Kidney (tissue), 14 donors: Measurements from ENCODE around the gene PTOV1. TPM values are rescaled to one million over a fixed set of nuclear protein-coding genes. Genes with fewer than 3 reads are reported as not detected.
"Not testable (repeated sequence)": the region's sequence is repeated elsewhere in the genome, so short reads cannot be mapped to it uniquely, and the experiment has no call there.

ENCODE experiments used
- DNase-seq, 5 donors: peaks; one replicate each; pipeline ENCODE4 v3.0.0-alpha.2; 2013 to 2020
- FAIRE-seq: peaks from 2 replicates; lab custom pipeline; 2012; peaks lifted over from hg19 to GRCh38; lab: Jason Lieb, UNC
- H3K27ac ChIP-seq, 2 donors: one replicate each; pipeline ENCODE4 v1.7.0; 2013; ENCODE audit warnings: low read depth in 2 of 2, low read length in 2 of 2, inconsistent platforms in 1 of 2
- H3K27me3 ChIP-seq: one replicate; pipeline ENCODE4 v1.7.1; 2013; ENCODE audit warnings: low read length, inconsistent platforms; ENCODE audit not compliant: control insufficient read depth, insufficient read depth
- H3K36me3 ChIP-seq, 3 donors: one replicate each; pipeline versions ENCODE4 v1.7.0 to v1.7.1; 2013; ENCODE audit warnings: low read length in 3 of 3, control low read depth in 1 of 3, inconsistent platforms in 1 of 3; ENCODE audit not compliant: insufficient read depth in 3 of 3, control insufficient read depth in 2 of 3
- H3K4me1 ChIP-seq, 3 donors: one replicate each; pipeline versions ENCODE4 v1.7.0 to v1.7.1; 2013; ENCODE audit warnings: low read length in 3 of 3, inconsistent platforms in 1 of 3, low read depth in 1 of 3; ENCODE audit not compliant: control insufficient read depth in 2 of 3, insufficient read depth in 2 of 3
- H3K4me3 ChIP-seq, 3 donors: one replicate each; pipeline versions ENCODE4 v1.7.0 to v1.8.1; 2013; ENCODE audit warnings: low read length in 3 of 3, control low read depth in 1 of 3, inconsistent platforms in 1 of 3
- H3K9ac ChIP-seq, 3 donors: one replicate each; pipeline versions ENCODE4 v1.7.0 to v1.7.1; 2013; ENCODE audit warnings: low read length in 3 of 3, control low read depth in 1 of 3, inconsistent platforms in 1 of 3
- H3K9me3 ChIP-seq, 3 donors: one replicate each; pipeline versions ENCODE4 v1.7.0 to v1.7.1; 2013; ENCODE audit warnings: low read length in 3 of 3, control low read depth in 1 of 3, inconsistent platforms in 1 of 3; ENCODE audit not compliant: control insufficient read depth in 2 of 3, insufficient read depth in 1 of 3
- CTCF ChIP-seq: IDR thresholded peaks from 3 replicates; pipeline ENCODE4 v1.5.1; 2012; ENCODE audit warnings: mild to moderate bottlenecking, moderate library complexity, borderline replicate concordance; ENCODE audit not compliant: insufficient read depth; ENCODE audit errors: extremely low read depth
- intact Hi-C: fragments of 100-400 bp; cut with DNase I; formaldehyde crosslinking; loops from one replicate; pipeline ENCODE4 v1.11.1; 2022
- polyA plus RNA-seq: library from polyadenylated mRNA; stranded (reverse); fragments of 350-450 nt; fragmentation: Illumina TruSeq; extraction: RNeasy Lipid Tissue Mini Kit (QIAGEN cat#74804); gene quantifications from one replicate; pipeline ENCODE4 v1.2.3, GENCODE V29; 2014; ENCODE audit warnings: low read depth, low replicate concordance; ENCODE audit not compliant: insufficient read depth
- total RNA-seq: library from RNA; stranded (reverse); fragmentation: NEBNext Ultra II Directional; extraction: Animal tissue kit (Norgen Biotek cat#: 25700); gene quantifications from one replicate; pipeline ENCODE4 v1.2.1, GENCODE V29; 2021
- donor health status: control.
- donor health status: control.
- donor health status: control.
- donor health status: control.
- donor health status: control.
- donor health status: DM: yes; HTN: yes; CAD: no.
- donor health status: Normal renal cell carcinoma (clear cell type).

The PTOV1 gene
- total and polyA plus RNA-seq, 2 donors from 2014 or later, result 118 to 235 TPM

GRCh38 chr19:49817964-49818648 lies 32.9 kb upstream of the PTOV1 start, which contains the start of gene MED25:
TSS of gene MED25 (plus strand) at chr19:49818289. CDS start at chr19:49818342, 53 bp downstream.
- FAIRE-seq (no peak), DNase-seq (peak; percentile 92 to 95 (median 94))
- H3K36me3 ChIP-seq, result peaks cover 0 to 2% (median under 1%) of the 10 kb centered on the region in 3 donors
- H3K4me3 ChIP-seq, result peak within 1 kb of the TSS; percentile 94 to 97 (median 94)
- H3K9ac ChIP-seq, result peak within 1 kb of the TSS; percentile 86 to 89 (median 88)
- TF ChIP-seq CTCF, result peak; percentile 29
- no peaks in the 10 kb centered on the region for H3K27me3 ChIP-seq
- peak within 1 kb of the TSS; percentile 99 for H3K27ac ChIP-seq
- intact Hi-C loops, result no loop called here
- H3K9me3 ChIP-seq, result no peaks in the 10 kb centered on the region
- H3K4me1 ChIP-seq, result peaks cover 0 to 10% (median 0%) of the 10 kb centered on the region in 3 donors

GRCh38 chr19:49818649-49819370 lies 32.1 kb upstream of the PTOV1 start:
- peak overlapping the region; percentile 75 to 89 (median 88) for H3K9ac ChIP-seq
- H3K9me3 ChIP-seq, result no peaks in the 10 kb centered on the region
- no peak for TF ChIP-seq CTCF
- peak overlapping the region; percentile 94 to 97 (median 94) for H3K4me3 ChIP-seq
- no peaks in the 10 kb centered on the region for H3K27me3 ChIP-seq
- intact Hi-C loops, result no loop called here
- H3K27ac ChIP-seq, result peak overlapping the region; percentile 99
- peak in 4 of 5 donors; percentile 24 to 76 (median 45) for DNase-seq
- peaks cover 2 to 9% (median 7%) of the 10 kb centered on the region in 3 donors for H3K36me3 ChIP-seq
- peaks cover 0 to 10% (median 0%) of the 10 kb centered on the region in 3 donors for H3K4me1 ChIP-seq
- no peak for FAIRE-seq

GRCh38 chr19:49819452-49820115 lies 31.4 kb upstream of the PTOV1 start:
- DNase-seq, H3K9me3 ChIP-seq, FAIRE-seq, H3K27ac ChIP-seq, intact Hi-C loops, H3K27me3 ChIP-seq: not testable (repeated sequence)
- Histone ChIP-seq H3K9ac (peak overlapping the region in 1 of 3 donors; percentile 88), H3K4me3 (peak overlapping the region in 2 of 3 donors; percentile 94 to 97), H3K36me3 (peaks cover 2 to 13% (median 7%) of the 10 kb centered on the region in 3 donors), H3K4me1 (peaks cover 0 to 10% (median 0%) of the 10 kb centered on the region in 3 donors)
